LNCaP clone FGC (cell line): ENCODE measurements around the gene ZNF286A.
"Not testable (repeated sequence)": the region's sequence is repeated elsewhere in the genome, so short reads cannot be mapped to it uniquely, and the experiment has no call there.

ENCODE experiments used
- DNase-seq: peaks from one replicate; pipeline ENCODE4 v3.0.0-alpha.2; 2011; ENCODE audit warnings: low read depth
- H3K4me3 ChIP-seq: 2 replicates; pipeline ENCODE4 v1.5.1; 2011; ENCODE audit warnings: mild to moderate bottlenecking, low read depth, low read length, control low read depth
- CTCF ChIP-seq: IDR thresholded peaks from 2 replicates; pipeline ENCODE4 v1.5.1; 2012; ENCODE audit warnings: mild to moderate bottlenecking; ENCODE audit not compliant: control insufficient read depth, insufficient read depth; ENCODE audit errors: extremely low read depth

The ZNF286A gene

GRCh38 chr17:15699413-15699924, at the start of gene ZNF286A:
Gene ZNF286A, plus strand, starts transcription at chr17:15699752. Its CDS starts 578 bp downstream, at chr17:15700330.
- peak within 1 kb of the TSS; percentile 59 for H3K4me3 ChIP-seq
- peak; percentile 96 for DNase-seq

- peak overlapping the region; percentile 51 for H3K4me3 ChIP-seq
- TF ChIP-seq CTCF: no peak
- DNase-seq: peak; percentile 28
Measured at GRCh38 chr17:15649861-15650421, 49.6 kb upstream of the ZNF286A start.

GRCh38 chr17:15650741-15651582, 48.6 kb upstream of the ZNF286A start:
- TF ChIP-seq CTCF: peak; percentile 6; the same call in 1 of the 2 replicates
- peak overlapping the region; percentile 51 for H3K4me3 ChIP-seq

GRCh38 chr17:15651583-15652110, 47.9 kb upstream of the ZNF286A start:
- peak overlapping the region; percentile 51 for H3K4me3 ChIP-seq
- TF ChIP-seq CTCF: no peak
- peak; percentile 96 for DNase-seq

More at GRCh38 chr17:15650741-15651582, 48.6 kb upstream of the ZNF286A start:
- no peak for DNase-seq

- no peak for TF ChIP-seq CTCF
- DNase-seq: no peak
- H3K4me3 ChIP-seq: no peak overlapping the region
Measured at GRCh38 chr17:15652960-15653359, 46.6 kb upstream of the ZNF286A start.

- DNase-seq, H3K4me3 ChIP-seq: not testable (repeated sequence)
Measured at GRCh38 chr17:15654401-15654800, 45.2 kb upstream of the ZNF286A start.

GRCh38 chr17:15654886-15655561, 44.5 kb upstream of the ZNF286A start:
- no peak for TF ChIP-seq CTCF
- H3K4me3 ChIP-seq: no peak overlapping the region
- DNase-seq: no peak
